IMR-90 (cell line): ENCODE results near the gene KCTD13. TPM values are rescaled to one million over a fixed set of nuclear protein-coding genes. Genes with fewer than 3 reads are reported as not detected.

Source experiments
- ATAC-seq: fragments of 200-7000 bp; cut with Tn5 transposase; 2 replicates; pipeline ENCODE4 v1.9.1; 2020; ENCODE audit warnings: low read depth, mild to moderate bottlenecking, moderate library complexity
- BruUV-seq: library from RNA; stranded (reverse); fragments of 400-500 nt; replicated peaks from 2 replicates; lab custom pipeline; 2021; lab: Mats Ljungman, UMichigan
- CTCF ChIA-PET: fragments of 300-600 bp; formaldehyde crosslinking; extraction: SDS; loops from one replicate; lab custom pipeline; 2021; ENCODE audit warnings: antibody characterized with exemption; lab: Yijun Ruan, JAX
- POLR2A ChIA-PET: fragments of 300-600 bp; sonication (Branson Sonifier 250); formaldehyde crosslinking; loops from one replicate; lab custom pipeline; 2022; ENCODE audit warnings: antibody characterized with exemption; ENCODE audit not compliant: unreplicated experiment; lab: Charles Lee
- DNase-seq: peaks from one replicate; pipeline ENCODE4 v3.0.0; 2013
- H2AFZ ChIP-seq: replicated peaks from 2 replicates; pipeline ENCODE3; 2013; ENCODE audit warnings: low read length, mild to moderate bottlenecking; ENCODE audit not compliant: poor library complexity
- H2AK5ac ChIP-seq: 2 replicates; pipeline ENCODE4 v1.6.1; 2013; ENCODE audit warnings: low read depth, low read length, inconsistent platforms
- H2AK9ac ChIP-seq: replicated peaks from 2 replicates; pipeline ENCODE3; 2013; ENCODE audit warnings: mild to moderate bottlenecking, low read depth, low read length, moderate library complexity; ENCODE audit not compliant: poor library complexity
- H2BK120ac ChIP-seq: 2 replicates; pipeline ENCODE4 v1.6.1; 2013; ENCODE audit warnings: low read depth, low read length, inconsistent platforms
- H2BK15ac ChIP-seq: 3 replicates; pipeline ENCODE4 v1.6.1; 2013; ENCODE audit warnings: low read depth, low read length, inconsistent platforms
- H2BK20ac ChIP-seq: 2 replicates; pipeline ENCODE4 v1.6.1; 2013; ENCODE audit warnings: low read depth, mild to moderate bottlenecking, inconsistent platforms, low read length, moderate library complexity
- H2BK5ac ChIP-seq: 2 replicates; pipeline ENCODE4 v1.6.1; 2013; ENCODE audit warnings: mild to moderate bottlenecking, low read depth, low read length, inconsistent platforms; ENCODE audit not compliant: poor library complexity, severe bottlenecking
- H3K14ac ChIP-seq: replicated peaks from 2 replicates; pipeline ENCODE4 v1.6.1; 2013; ENCODE audit warnings: low read depth, low read length, inconsistent platforms
- H3K18ac ChIP-seq: 2 replicates; pipeline ENCODE4 v1.6.1; 2013; ENCODE audit warnings: low read depth, low read length, control low read depth
- H3K23ac ChIP-seq: 2 replicates; pipeline ENCODE4 v1.6.1; 2013; ENCODE audit warnings: low read depth, low read length, inconsistent platforms
- H3K27ac ChIP-seq: 2 replicates; pipeline ENCODE4 v1.5.1; 2013; ENCODE audit warnings: mild to moderate bottlenecking, control low read depth, low read length; ENCODE audit not compliant: insufficient read depth
- H3K27me3 ChIP-seq: 2 replicates; pipeline ENCODE4 v1.6.1; 2013; ENCODE audit warnings: low read length; ENCODE audit not compliant: control insufficient read depth, insufficient read depth
- H3K36me3 ChIP-seq: 2 replicates; pipeline ENCODE4 v1.6.1; 2013; ENCODE audit warnings: low read length, mixed read lengths; ENCODE audit not compliant: control insufficient read depth, insufficient read depth
- H3K4ac ChIP-seq: 2 replicates; pipeline ENCODE4 v1.6.1; 2013; ENCODE audit warnings: low read depth, low read length, inconsistent platforms
- H3K4me1 ChIP-seq: 2 replicates; pipeline ENCODE4 v1.6.1; 2013; ENCODE audit warnings: low read length, mixed read lengths; ENCODE audit not compliant: control insufficient read depth, insufficient read depth
- H3K4me2 ChIP-seq: 2 replicates; pipeline ENCODE4 v1.6.1; 2013; ENCODE audit warnings: low read depth, mild to moderate bottlenecking, control low read depth, low read length, moderate library complexity
- H3K4me3 ChIP-seq: 2 replicates; pipeline ENCODE4 v1.5.1; 2013; ENCODE audit warnings: low read depth, mild to moderate bottlenecking, control low read depth, low read length, moderate library complexity; ENCODE audit not compliant: insufficient read depth
- H3K56ac ChIP-seq: 2 replicates; pipeline ENCODE4 v1.6.1; 2013; ENCODE audit warnings: low read length, inconsistent platforms; ENCODE audit not compliant: insufficient read depth; ENCODE audit errors: extremely low read depth
- H3K79me1 ChIP-seq, 2 experiments: 2 replicates each; pipeline ENCODE4 v1.6.1; 2013; ENCODE audit warnings: low read length in 2 of 2, inconsistent platforms in 1 of 2, low read depth in 1 of 2
- H3K9ac ChIP-seq: 2 replicates; pipeline ENCODE4 v1.6.1; 2013; ENCODE audit warnings: low read depth, low read length, control low read depth
- H3K9me1 ChIP-seq: 2 replicates; pipeline ENCODE4 v1.6.1; 2013; ENCODE audit warnings: low read length, inconsistent platforms; ENCODE audit not compliant: insufficient read depth
- H3K9me3 ChIP-seq: 2 replicates; pipeline ENCODE4 v1.6.1; 2013; ENCODE audit warnings: low read length; ENCODE audit not compliant: control insufficient read depth, insufficient read depth
- H4K20me1 ChIP-seq: 2 replicates; pipeline ENCODE4 v1.6.1; 2013; ENCODE audit warnings: low read length, inconsistent platforms; ENCODE audit not compliant: insufficient read depth
- H4K5ac ChIP-seq: 2 replicates; pipeline ENCODE4 v1.6.1; 2013; ENCODE audit warnings: mild to moderate bottlenecking, low read depth, low read length, control low read depth
- H4K8ac ChIP-seq, 2 experiments: 2 replicates each; pipeline ENCODE4 v1.6.1; 2013; ENCODE audit warnings: low read depth in 2 of 2, low read length in 2 of 2, control low read depth in 1 of 2, inconsistent platforms in 1 of 2
- H4K91ac ChIP-seq: 2 replicates; pipeline ENCODE4 v1.6.1; 2013; ENCODE audit warnings: low read depth, low read length, inconsistent platforms; ENCODE audit not compliant: insufficient read depth
- BHLHE40 ChIP-seq: fragments of 150-350 bp; IDR thresholded peaks from 2 replicates; pipeline ENCODE4 v1.6.1; 2016; ENCODE audit warnings: mild to moderate bottlenecking, low read depth, low read length
- CEBPB ChIP-seq: IDR thresholded peaks from 2 replicates; pipeline ENCODE4 v1.6.1; 2012; ENCODE audit warnings: low read depth, low read length, improper control_type of control experiment
- CHD1 ChIP-seq: IDR thresholded peaks from 2 replicates; pipeline ENCODE4 v1.6.1; 2012; ENCODE audit warnings: low read depth, low read length, improper control_type of control experiment
- CTCF ChIP-seq: conservative IDR thresholded peaks from 2 replicates; pipeline ENCODE4 v1.5.1; 2012; ENCODE audit warnings: mild to moderate bottlenecking, low read depth, low read length, improper control_type of control experiment
- FOS ChIP-seq: fragments of 150-350 bp; IDR thresholded peaks from 2 replicates; pipeline ENCODE4 v1.6.1; 2016; ENCODE audit warnings: low read depth, low read length
- MAFK ChIP-seq: IDR thresholded peaks from 2 replicates; pipeline ENCODE4 v1.6.1; 2012; ENCODE audit warnings: low read depth, low read length, improper control_type of control experiment
- MAZ ChIP-seq: IDR thresholded peaks from 2 replicates; pipeline ENCODE4 v1.6.1; 2012; ENCODE audit warnings: low read depth, mild to moderate bottlenecking, low read length, improper control_type of control experiment, moderate library complexity, borderline replicate concordance
- MXI1 ChIP-seq: IDR thresholded peaks from 2 replicates; pipeline ENCODE4 v1.6.1; 2012; ENCODE audit warnings: low read depth, mild to moderate bottlenecking, low read length, moderate library complexity, borderline replicate concordance
- NFE2L2 ChIP-seq: fragments of 150-350 bp; IDR thresholded peaks from 2 replicates; pipeline ENCODE4 v1.6.1; 2016; ENCODE audit warnings: low read depth, mild to moderate bottlenecking, low read length
- POLR2A ChIP-seq: IDR thresholded peaks from 2 replicates; pipeline ENCODE4 v1.6.1; 2012; ENCODE audit warnings: mild to moderate bottlenecking, low read depth, low read length
- RAD21 ChIP-seq: IDR thresholded peaks from 2 replicates; pipeline ENCODE4 v1.6.1; 2012; ENCODE audit warnings: low read length, improper control_type of control experiment
- RCOR1 ChIP-seq: IDR thresholded peaks from 2 replicates; pipeline ENCODE4 v1.6.1; 2012; ENCODE audit warnings: mild to moderate bottlenecking, low read length, improper control_type of control experiment; ENCODE audit not compliant: insufficient replicate concordance
- RFX5 ChIP-seq: IDR thresholded peaks from 2 replicates; pipeline ENCODE4 v1.8.0; 2012; ENCODE audit warnings: low read depth, mild to moderate bottlenecking, low read length, moderate library complexity
- SMC3 ChIP-seq: fragments of 150-350 bp; IDR thresholded peaks from 2 replicates; pipeline ENCODE4 v1.6.1; 2016; ENCODE audit warnings: low read depth, mild to moderate bottlenecking, antibody characterized with exemption, low read length, moderate library complexity
- WGBS, 2 experiments: methylation state at CpG; one replicate each; pipeline versions ENCODE4 v1.1.5 to v1.1.7; 2013; ENCODE audit warnings: missing lambda C conversion rate in 2 of 2; ENCODE audit not compliant: insufficient read length in 1 of 2; ENCODE audit errors: extremely low coverage in 2 of 2; 5-methylcytosine and 5-hydroxymethylcytosine counted together
- dilution Hi-C: fragments of 300-500 bp; cut with HindIII; formaldehyde crosslinking; loops from one replicate; pipeline ENCODE4 v1.14.3; 2018; ENCODE audit warnings: low sequenced_read_pairs; ENCODE audit not compliant: unreplicated experiment
- in situ Hi-C: fragments of 300-500 bp; cut with MboI; formaldehyde crosslinking; loops from 3 replicates; pipeline ENCODE4 v1.14.3; 2019; ENCODE audit warnings: low sequenced_read_pairs, inconsistent platforms, mixed read lengths
- intact Hi-C: fragments of 100-400 bp; cut with micrococcal nuclease; formaldehyde crosslinking; loops from 2 replicates; pipeline ENCODE4 v1.10.0; 2022
- polyA plus RNA-seq, 3 experiments: library from polyadenylated mRNA; depleted of rRNA; stranded (reverse); fragments of >200 nt; gene quantifications; 2 replicates each; pipeline ENCODE4 v1.2.3, GENCODE V29; 2012; ENCODE audit warnings: low replicate concordance in 1 of 3
- total RNA-seq: library from RNA; depleted of rRNA; stranded (reverse); fragments of >200 nt; gene quantifications from 2 replicates; pipeline ENCODE4 v1.2.3, GENCODE V29; 2012
- TF ChIP-seq, protein P1 (sequence below): fragments of 150-350 bp; IDR thresholded peaks from 2 replicates; pipeline ENCODE4 v1.6.1; 2017; ENCODE audit warnings: mild to moderate bottlenecking, antibody characterized with exemption, low read length, low read depth
- TF ChIP-seq, protein P2 (sequence below): fragments of 150-350 bp; IDR thresholded peaks from 2 replicates; pipeline ENCODE4 v1.6.1; 2016; ENCODE audit warnings: low read depth, mild to moderate bottlenecking, low read length, moderate library complexity, borderline replicate concordance

Gene KCTD13
- total and polyA plus RNA-seq, 2 of the 4 experiments (the other 2 are of a cell fraction): 4.1 to 20.7 TPM

GRCh38 chr16:29901607-29901945 is 24.4 kb downstream of the KCTD13 start:
- Histone ChIP-seq H3K4ac (no peak overlapping the region), H3K27ac (peak overlapping the region; percentile 88), H3K4me1 (peaks cover 10% of the 10 kb centered on the region), H2BK5ac (peak overlapping the region; percentile 87), H2BK20ac (no peak overlapping the region), H3K23ac (no peak overlapping the region), H4K5ac (no peak overlapping the region), H2AK9ac (no peak overlapping the region), H2BK15ac (no peak overlapping the region), H4K8ac (no peak overlapping the region), H3K18ac (no peak overlapping the region), H3K9ac (peak overlapping the region; percentile 84; the same call in 1 of the 2 replicates), H2AFZ (peak overlapping the region; percentile 97), H3K14ac (no peak overlapping the region), H3K4me3 (peak overlapping the region; percentile 87), H3K27me3 (peaks cover 5% of the 10 kb centered on the region; the same call in 1 of the 2 replicates), H3K56ac (no peak overlapping the region), H3K9me1 (peaks cover 12% of the 10 kb centered on the region), H2BK120ac (no peak overlapping the region), H3K9me3 (no peaks in the 10 kb centered on the region), H4K91ac (no peak overlapping the region), H2AK5ac (no peak overlapping the region), H4K20me1 (peaks cover 10% of the 10 kb centered on the region), H3K79me1 (peaks cover 13 to 31% of the 10 kb centered on the region in 2 experiments), H3K4me2 (peak overlapping the region; percentile 82), H3K36me3 (peaks cover 11% of the 10 kb centered on the region)
- intact Hi-C loops (no loop called here), dilution Hi-C loops (no loop called here), in situ Hi-C loops (no loop called here)
- no TSS peak for BruUV-seq
- no peak for TF ChIP-seq NFE2L2
- no peak for TF ChIP-seq SMC3
- TF ChIP-seq RAD21: no peak
- TF ChIP-seq RFX5: no peak
- TF ChIP-seq CTCF: no peak
- TF ChIP-seq BHLHE40: no peak
- TF ChIP-seq, protein P1, sequence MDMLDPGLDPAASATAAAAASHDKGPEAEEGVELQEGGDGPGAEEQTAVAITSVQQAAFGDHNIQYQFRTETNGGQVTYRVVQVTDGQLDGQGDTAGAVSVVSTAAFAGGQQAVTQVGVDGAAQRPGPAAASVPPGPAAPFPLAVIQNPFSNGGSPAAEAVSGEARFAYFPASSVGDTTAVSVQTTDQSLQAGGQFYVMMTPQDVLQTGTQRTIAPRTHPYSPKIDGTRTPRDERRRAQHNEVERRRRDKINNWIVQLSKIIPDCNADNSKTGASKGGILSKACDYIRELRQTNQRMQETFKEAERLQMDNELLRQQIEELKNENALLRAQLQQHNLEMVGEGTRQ: no peak
- no peak for TF ChIP-seq MAZ
- TF ChIP-seq MXI1: no peak
- TF ChIP-seq POLR2A: no peak
- TF ChIP-seq RCOR1: no peak
- no peak for TF ChIP-seq MAFK
- TF ChIP-seq, protein P2, sequence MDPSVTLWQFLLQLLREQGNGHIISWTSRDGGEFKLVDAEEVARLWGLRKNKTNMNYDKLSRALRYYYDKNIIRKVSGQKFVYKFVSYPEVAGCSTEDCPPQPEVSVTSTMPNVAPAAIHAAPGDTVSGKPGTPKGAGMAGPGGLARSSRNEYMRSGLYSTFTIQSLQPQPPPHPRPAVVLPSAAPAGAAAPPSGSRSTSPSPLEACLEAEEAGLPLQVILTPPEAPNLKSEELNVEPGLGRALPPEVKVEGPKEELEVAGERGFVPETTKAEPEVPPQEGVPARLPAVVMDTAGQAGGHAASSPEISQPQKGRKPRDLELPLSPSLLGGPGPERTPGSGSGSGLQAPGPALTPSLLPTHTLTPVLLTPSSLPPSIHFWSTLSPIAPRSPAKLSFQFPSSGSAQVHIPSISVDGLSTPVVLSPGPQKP: no peak
- no peak for TF ChIP-seq CHD1
- TF ChIP-seq CEBPB: no peak
- TF ChIP-seq FOS: no peak
- CTCF ChIA-PET: no interaction called here
- 89% methylated on average over 18 of the region's 19 CpGs; no CpG with 5 or more reads in 1 of the 2 experiments for WGBS, 2 experiments
- DNase-seq (no peak), ATAC-seq (no peak)
- POLR2A ChIA-PET: no interaction called here
